OCI-LY7 (cell line): ENCODE data around the gene HSD17B3.

ENCODE experiments used
- CTCF ChIP-seq: fragments of 200-600 bp; sonication (generic); conservative IDR thresholded peaks from 2 replicates; pipeline ENCODE4 v1.5.1; 2014; ENCODE audit warnings: mild to moderate bottlenecking, antibody characterized with exemption, low read length, moderate library complexity, mixed read lengths
- EZH2phosphoT487 ChIP-seq: fragments of 200-600 bp; sonication (generic); IDR thresholded peaks from 2 replicates; pipeline ENCODE4 v1.6.1; 2018; ENCODE audit warnings: low read depth, borderline replicate concordance, mild to moderate bottlenecking, mixed run types, antibody characterized with exemption, low read length, moderate library complexity, mixed read lengths

GRCh38 chr9:96256800-96257199 is 45.2 kb downstream of the HSD17B3 start:
- TF ChIP-seq CTCF (no peak), EZH2phosphoT487 (no peak)
